ENCODE measurements around the gene SNAPC5.

SNAPC5 gene

GRCh38 chr15:66482539-66482938 lies 15.0 kb downstream of the SNAPC5 start:
- TF ChIP-seq EZH2phosphoT487 (IDR thresholded peaks at IDR 0.05; ENCODE audit: borderline replicate concordance): no peak
- TF ChIP-seq CTCF (conservative IDR thresholded peaks at IDR 0.05; ENCODE audit: low read length): no peak
- H3K36me3 ChIP-seq (ENCODE audit: insufficient read depth, low read length): peaks cover 59% of the 10 kb centered on the region; the same call in 1 of the 2 replicates
- no peaks in the 10 kb centered on the region for H3F3A ChIP-seq (ENCODE audit: low read depth)
- H3K9ac ChIP-seq (ENCODE audit: low read depth, low read length, poor library complexity, severe bottlenecking): no peak overlapping the region
- no peaks in the 10 kb centered on the region for H3K9me3 ChIP-seq (ENCODE audit: insufficient read depth, low read depth, low read length)
- no peaks in the 10 kb centered on the region for H3K79me2 ChIP-seq (ENCODE audit: insufficient read depth, low read length)
- H3K4me2 ChIP-seq (ENCODE audit: low read depth, low read length, poor library complexity, severe bottlenecking): no peak overlapping the region
- no peaks in the 10 kb centered on the region for H3K27me3 ChIP-seq (ENCODE audit: insufficient read depth, low read length, poor library complexity, severe bottlenecking)
- no peaks in the 10 kb centered on the region for H4K20me1 ChIP-seq (ENCODE audit: insufficient read depth, low read length, poor library complexity, severe bottlenecking)
- no peaks in the 10 kb centered on the region for H3K4me1 ChIP-seq (ENCODE audit: insufficient read depth, low read length, poor library complexity, severe bottlenecking)
- H3K4me3 ChIP-seq (ENCODE audit: low read length, poor library complexity, severe bottlenecking): no peak overlapping the region
- no peaks in the 10 kb centered on the region for H3K9me2 ChIP-seq (replicated peaks; ENCODE audit: low read depth, low read length)
- no peak overlapping the region for H2AFZ ChIP-seq (ENCODE audit: low read length)

- H3K4me1 ChIP-seq (ENCODE audit: insufficient read depth, low read length, poor library complexity, severe bottlenecking): no peaks in the 10 kb centered on the region
- peaks cover 46% of the 10 kb centered on the region; the same call in 1 of the 2 replicates for H3K36me3 ChIP-seq (ENCODE audit: insufficient read depth, low read length)
- H3F3A ChIP-seq (ENCODE audit: low read depth): no peaks in the 10 kb centered on the region
- no peaks in the 10 kb centered on the region for H3K9me2 ChIP-seq (replicated peaks; ENCODE audit: low read depth, low read length)
- no peak for TF ChIP-seq CTCF (conservative IDR thresholded peaks at IDR 0.05; ENCODE audit: low read length)
- TF ChIP-seq EZH2phosphoT487 (IDR thresholded peaks at IDR 0.05; ENCODE audit: borderline replicate concordance): no peak
- no peaks in the 10 kb centered on the region for H3K79me2 ChIP-seq (ENCODE audit: insufficient read depth, low read length)
- H3K4me2 ChIP-seq (ENCODE audit: low read depth, low read length, poor library complexity, severe bottlenecking): no peak overlapping the region
- no peaks in the 10 kb centered on the region for H4K20me1 ChIP-seq (ENCODE audit: insufficient read depth, low read length, poor library complexity, severe bottlenecking)
- no peak overlapping the region for H3K9ac ChIP-seq (ENCODE audit: low read depth, low read length, poor library complexity, severe bottlenecking)
- no peak overlapping the region for H2AFZ ChIP-seq (ENCODE audit: low read length)
- no peaks in the 10 kb centered on the region for H3K27me3 ChIP-seq (ENCODE audit: insufficient read depth, low read length, poor library complexity, severe bottlenecking)
- no peaks in the 10 kb centered on the region for H3K9me3 ChIP-seq (ENCODE audit: insufficient read depth, low read depth, low read length)
- no peak overlapping the region for H3K4me3 ChIP-seq (ENCODE audit: low read length, poor library complexity, severe bottlenecking)
These were observed 16.3 kb downstream of the SNAPC5 start for GRCh38 chr15:66481107-66481856.

GRCh38 chr15:66480267-66480666 lies 17.3 kb downstream of the SNAPC5 start:
- Histone ChIP-seq H3K4me3 (ENCODE audit: low read length, poor library complexity, severe bottlenecking) (no peak overlapping the region), H3K9me2 (replicated peaks; ENCODE audit: low read depth, low read length) (no peaks in the 10 kb centered on the region), H3K9ac (ENCODE audit: low read depth, low read length, poor library complexity, severe bottlenecking) (no peak overlapping the region), H3K4me2 (ENCODE audit: low read depth, low read length, poor library complexity, severe bottlenecking) (no peak overlapping the region), H3F3A (ENCODE audit: low read depth) (no peaks in the 10 kb centered on the region), H3K4me1 (ENCODE audit: insufficient read depth, low read length, poor library complexity, severe bottlenecking) (no peaks in the 10 kb centered on the region), H3K27me3 (ENCODE audit: insufficient read depth, low read length, poor library complexity, severe bottlenecking) (no peaks in the 10 kb centered on the region), H3K9me3 (ENCODE audit: insufficient read depth, low read depth, low read length) (no peaks in the 10 kb centered on the region), H2AFZ (ENCODE audit: low read length) (no peak overlapping the region), H4K20me1 (ENCODE audit: insufficient read depth, low read length, poor library complexity, severe bottlenecking) (no peaks in the 10 kb centered on the region), H3K79me2 (ENCODE audit: insufficient read depth, low read length) (no peaks in the 10 kb centered on the region), H3K36me3 (ENCODE audit: insufficient read depth, low read length) (peaks cover 36% of the 10 kb centered on the region; the same call in 1 of the 2 replicates)
- TF ChIP-seq CTCF (conservative IDR thresholded peaks at IDR 0.05; ENCODE audit: low read length) (no peak), EZH2phosphoT487 (IDR thresholded peaks at IDR 0.05; ENCODE audit: borderline replicate concordance) (no peak)
